ENCODE data around the gene CFAP161. TPM values are rescaled to one million over a fixed set of nuclear protein-coding genes. Genes with fewer than 3 reads are reported as not detected.

Gene CFAP161
- total and polyA plus RNA-seq, 2 of the 13 experiments (the other 11 are each of a cell fraction or from before 2014, with no cell fraction given) = not detected

GRCh38 chr15:81182031-81182755 lies 48.1 kb downstream of the CFAP161 start:
- FAIRE-seq (no peak), DNase-seq (ENCODE audit: low spot score) (no peak), ATAC-seq (no peak)
- CTCF ChIA-PET (ENCODE audit: low intra/inter-chr PET ratio, low total read pairs) = no interaction called here
- in situ Hi-C loops (cut with HindIII; ENCODE audit: extremely low pct_ligation_motif_present, low pct_unique_long_range_greater_than_20kb) = no loop called here
- intact Hi-C loops (cut with micrococcal nuclease; ENCODE audit: unreplicated experiment) = no loop called here
- H3K9me3 ChIP-seq (ENCODE audit: low read length) = no peaks in the 10 kb centered on the region
- H3K4me3 ChIP-seq (replicated peaks in 1 of 3; ENCODE audit: insufficient read depth in 1 of 3, low read depth in 2 of 3, low read length in 3 of 3) = no peak overlapping the region
- no TSS peak for BruUV-seq (replicated peaks)
- H3K4me1 ChIP-seq (ENCODE audit: insufficient read depth, low read length) = no peaks in the 10 kb centered on the region
- WGBS (ENCODE audit: low lambda C conversion rate) = 16% methylated on average over 13 of the region's 13 CpGs
- POLR2A ChIA-PET = no interaction called here
- no peak overlapping the region for H3K9ac ChIP-seq (ENCODE audit: insufficient read depth, low read depth, low read length)
- H2AFZ ChIP-seq (ENCODE audit: low read length) = no peak overlapping the region
- H3K27ac ChIP-seq (ENCODE audit: extremely low read length, insufficient read depth, low read length) = no peak overlapping the region
- no peak overlapping the region for H3K4me2 ChIP-seq (ENCODE audit: low read depth, low read length)
- H3K79me2 ChIP-seq (ENCODE audit: insufficient read depth, low read length) = no peaks in the 10 kb centered on the region
- TF ChIP-seq ZNF589 (CRISPR knock-in tag; conservative IDR thresholded peaks at IDR 0.05) = no peak
- no peak for TF ChIP-seq CBFB (CRISPR knock-in tag; IDR thresholded peaks at IDR 0.05)
- no peak for TF ChIP-seq GTF3A (CRISPR knock-in tag; conservative IDR thresholded peaks at IDR 0.05)
- TF ChIP-seq ZNF256 (CRISPR knock-in tag; conservative IDR thresholded peaks at IDR 0.05) = no peak
- TF ChIP-seq ZNF7 (CRISPR knock-in tag; IDR thresholded peaks at IDR 0.05) = no peak
- no peak for TF ChIP-seq TAF15 (IDR thresholded peaks at IDR 0.05; ENCODE audit: low read depth, low read length, poor library complexity, severe bottlenecking)
- TF ChIP-seq KDM5B (CRISPR knock-in tag; IDR thresholded peaks at IDR 0.05; ENCODE audit: borderline replicate concordance) = no peak
- TF ChIP-seq ZNF468 (CRISPR knock-in tag; IDR thresholded peaks at IDR 0.05) = no peak
- TF ChIP-seq HOMEZ (CRISPR knock-in tag; IDR thresholded peaks at IDR 0.05; ENCODE audit: low read depth) = no peak
- no peak for TF ChIP-seq DZIP1 (CRISPR knock-in tag; IDR thresholded peaks at IDR 0.05)
- peaks cover 0 to 13% of the 10 kb centered on the region in 2 experiments; a peak in 2 of 5 replicates for H3K27me3 ChIP-seq (ENCODE audit: control insufficient read depth in 1 of 2, insufficient read depth in 2 of 2, low read length in 2 of 2)
- H4K20me1 ChIP-seq (ENCODE audit: insufficient read depth, low read length) = no peaks in the 10 kb centered on the region
- no peaks in the 10 kb centered on the region for H3K36me3 ChIP-seq (replicated peaks in 1 of 2; ENCODE audit: control insufficient read depth in 1 of 2, insufficient read depth in 2 of 2, low read length in 2 of 2)

Measured in HepG2 (cell line).